ENCODE data around the gene ANK2. TPM values are rescaled to one million over a fixed set of nuclear protein-coding genes. Genes with fewer than 3 reads are reported as not detected.

ANK2 gene
- total and polyA plus RNA-seq, 2 of the 13 experiments (the other 11 are each of a cell fraction or from before 2014, with no cell fraction given), result 2.7 to 15.1 TPM

- TF ChIP-seq ZNF75D (CRISPR knock-in tag; IDR thresholded peaks at IDR 0.05; ENCODE audit: borderline replicate concordance) (no peak), REPIN1 (CRISPR knock-in tag; IDR thresholded peaks at IDR 0.05; ENCODE audit: borderline replicate concordance, low read depth) (peak; percentile 53; the same call in 1 of the 2 replicates), ZMYM3 (CRISPR knock-in tag; IDR thresholded peaks at IDR 0.05) (peak; percentile 65; the same call in 1 of the 2 replicates), SATB2 (CRISPR knock-in tag; IDR thresholded peaks at IDR 0.05) (0 out of 2 replicates have a peak, but pooled peaks have one; percentile 46), ZBTB7B (CRISPR knock-in tag; IDR thresholded peaks at IDR 0.05) (peak; percentile 44; the same call in 1 of the 2 replicates), HIVEP1 (CRISPR knock-in tag; IDR thresholded peaks at IDR 0.05) (no peak), ELF1 (CRISPR knock-in tag; IDR thresholded peaks at IDR 0.05) (no peak; the same call in 1 of the 2 replicates), KDM4B (CRISPR knock-in tag; IDR thresholded peaks at IDR 0.05) (peak; percentile 63; the same call in 1 of the 2 replicates), ARID2 (CRISPR knock-in tag; IDR thresholded peaks at IDR 0.05; ENCODE audit: borderline replicate concordance) (no peak), IRF2 (CRISPR knock-in tag; IDR thresholded peaks at IDR 0.05) (peak; percentile 84), RORA (CRISPR knock-in tag; IDR thresholded peaks at IDR 0.05) (no peak), ZFP36L2 (CRISPR knock-in tag; IDR thresholded peaks at IDR 0.05) (no peak), NR3C1 (CRISPR knock-in tag; IDR thresholded peaks at IDR 0.05) (no peak), PLRG1 (conservative IDR thresholded peaks at IDR 0.05) (no peak), SRF (IDR thresholded peaks at IDR 0.05; ENCODE audit: low read depth, low read length) (0 out of 2 replicates have a peak, but pooled peaks have one; percentile 3), HNF1B (CRISPR knock-in tag; IDR thresholded peaks at IDR 0.05) (no peak), SALL2 (CRISPR knock-in tag; IDR thresholded peaks at IDR 0.05) (0 out of 2 replicates have a peak, but pooled peaks have one; percentile 56), ZNF790 (CRISPR knock-in tag; IDR thresholded peaks at IDR 0.05; ENCODE audit: borderline replicate concordance) (no peak), ZKSCAN1 (IDR thresholded peaks at IDR 0.05; ENCODE audit: low read length) (0 out of 2 replicates have a peak, but pooled peaks have one; percentile 21), ZNF367 (CRISPR knock-in tag; IDR thresholded peaks at IDR 0.05; ENCODE audit: borderline replicate concordance) (0 out of 2 replicates have a peak, but pooled peaks have one; percentile 32), ZNF34 (CRISPR knock-in tag; IDR thresholded peaks at IDR 0.05; ENCODE audit: borderline replicate concordance) (no peak), ZNF7 (CRISPR knock-in tag; IDR thresholded peaks at IDR 0.05) (no peak), NCOA2 (CRISPR knock-in tag; IDR thresholded peaks at IDR 0.05) (peak; percentile 86), ZNF557 (CRISPR knock-in tag; IDR thresholded peaks at IDR 0.05) (0 out of 2 replicates have a peak, but pooled peaks have one; percentile 75)
- TF ChIP-seq, protein P1, sequence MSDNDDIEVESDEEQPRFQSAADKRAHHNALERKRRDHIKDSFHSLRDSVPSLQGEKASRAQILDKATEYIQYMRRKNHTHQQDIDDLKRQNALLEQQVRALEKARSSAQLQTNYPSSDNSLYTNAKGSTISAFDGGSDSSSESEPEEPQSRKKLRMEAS (IDR thresholded peaks at IDR 0.05), result peak; percentile 52; the same call in 1 of the 2 replicates
- TF ChIP-seq, protein P2, sequence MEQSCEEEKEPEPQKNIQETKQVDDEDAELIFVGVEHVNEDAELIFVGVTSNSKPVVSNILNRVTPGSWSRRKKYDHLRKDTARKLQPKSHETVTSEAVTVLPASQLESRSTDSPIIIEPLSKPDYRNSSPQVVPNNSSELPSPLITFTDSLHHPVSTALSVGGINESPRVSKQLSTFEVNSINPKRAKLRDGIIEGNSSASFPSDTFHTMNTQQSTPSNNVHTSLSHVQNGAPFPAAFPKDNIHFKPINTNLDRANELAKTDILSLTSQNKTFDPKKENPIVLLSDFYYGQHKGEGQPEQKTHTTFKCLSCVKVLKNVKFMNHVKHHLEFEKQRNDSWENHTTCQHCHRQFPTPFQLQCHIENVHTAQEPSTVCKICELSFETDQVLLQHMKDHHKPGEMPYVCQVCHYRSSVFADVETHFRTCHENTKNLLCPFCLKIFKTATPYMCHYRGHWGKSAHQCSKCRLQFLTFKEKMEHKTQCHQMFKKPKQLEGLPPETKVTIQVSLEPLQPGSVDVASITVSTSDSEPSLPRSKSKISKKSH (CRISPR knock-in tag; IDR thresholded peaks at IDR 0.05; ENCODE audit: borderline replicate concordance), result no peak
- TF ChIP-seq, protein P3, sequence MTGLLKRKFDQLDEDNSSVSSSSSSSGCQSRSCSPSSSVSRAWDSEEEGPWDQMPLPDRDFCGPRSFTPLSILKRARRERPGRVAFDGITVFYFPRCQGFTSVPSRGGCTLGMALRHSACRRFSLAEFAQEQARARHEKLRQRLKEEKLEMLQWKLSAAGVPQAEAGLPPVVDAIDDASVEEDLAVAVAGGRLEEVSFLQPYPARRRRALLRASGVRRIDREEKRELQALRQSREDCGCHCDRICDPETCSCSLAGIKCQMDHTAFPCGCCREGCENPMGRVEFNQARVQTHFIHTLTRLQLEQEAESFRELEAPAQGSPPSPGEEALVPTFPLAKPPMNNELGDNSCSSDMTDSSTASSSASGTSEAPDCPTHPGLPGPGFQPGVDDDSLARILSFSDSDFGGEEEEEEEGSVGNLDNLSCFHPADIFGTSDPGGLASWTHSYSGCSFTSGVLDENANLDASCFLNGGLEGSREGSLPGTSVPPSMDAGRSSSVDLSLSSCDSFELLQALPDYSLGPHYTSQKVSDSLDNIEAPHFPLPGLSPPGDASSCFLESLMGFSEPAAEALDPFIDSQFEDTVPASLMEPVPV (CRISPR knock-in tag; IDR thresholded peaks at IDR 0.05), result no peak
These were observed 354.7 kb downstream of the ANK2 start (continued) for GRCh38 chr4:113404167-113404571.
